Right forelimb (tissue), 1 donor: Measurements from ENCODE around the gene FAF2.

Source experiments
- DNase-seq: peaks from one replicate; pipeline ENCODE4 v3.0.0-alpha.2; 2018

FAF2 gene

GRCh38 chr5:176533390-176533789, 85.2 kb downstream of the FAF2 start:
- no peak for DNase-seq

- no peak for DNase-seq
Observed at GRCh38 chr5:176533894-176534611, 85.9 kb downstream of the FAF2 start.

GRCh38 chr5:176534640-176535039, 86.5 kb downstream of the FAF2 start:
- no peak for DNase-seq

GRCh38 chr5:176535101-176535663, 87.0 kb downstream of the FAF2 start:
- no peak for DNase-seq

GRCh38 chr5:176535664-176536131, 87.5 kb downstream of the FAF2 start:
- no peak for DNase-seq

GRCh38 chr5:176536132-176536901, 88.1 kb downstream of the FAF2 start:
- DNase-seq: peak; percentile 85

- DNase-seq: peak; percentile 99
Observed at GRCh38 chr5:176536902-176537553, 88.8 kb downstream of the FAF2 start, which contains the start of gene RNF44. RNF44 (minus strand) TSS chr5:176537402; CDS start chr5:176532472, 4,930 bp downstream.

- peak; percentile 97 for DNase-seq
Observed at GRCh38 chr5:176537554-176538229, 89.5 kb downstream of the FAF2 start.

GRCh38 chr5:176538230-176538988, 90.2 kb downstream of the FAF2 start:
- DNase-seq: no peak

- no peak for DNase-seq
Observed at GRCh38 chr5:176538989-176539384, 90.8 kb downstream of the FAF2 start.

- DNase-seq: no peak
Observed at GRCh38 chr5:176540476-176540899, 92.3 kb downstream of the FAF2 start.

GRCh38 chr5:176540956-176541337, 92.8 kb downstream of the FAF2 start:
- DNase-seq: no peak

GRCh38 chr5:176541338-176542134, 93.4 kb downstream of the FAF2 start:
- no peak for DNase-seq

- DNase-seq: no peak
Observed at GRCh38 chr5:176542135-176542595, 94.0 kb downstream of the FAF2 start.

GRCh38 chr5:176542596-176543427, 94.6 kb downstream of the FAF2 start:
- peak; percentile 55 for DNase-seq

GRCh38 chr5:176543428-176544182, 95.4 kb downstream of the FAF2 start:
- DNase-seq: peak; percentile 78

GRCh38 chr5:176545388-176545736, 97.2 kb downstream of the FAF2 start:
- DNase-seq: no peak

GRCh38 chr5:176545737-176546509, 97.7 kb downstream of the FAF2 start:
- no peak for DNase-seq
